ENCODE measurements around the gene SERPINE2. TPM values are rescaled to one million over a fixed set of nuclear protein-coding genes. Genes with fewer than 3 reads are reported as not detected.

SERPINE2 gene
- total RNA-seq, 2 donors from 2014 or later, result 13.6 to 19.2 TPM

- intact Hi-C loops (cut with DNase I), result loop anchor here (2.0 to 10.0 kb wide), 3 partner anchors 314 to 684 kb away; no protein-coding TSS in a partner anchor
- Histone ChIP-seq H3K36me3 (no peaks in the 10 kb centered on the region), H3K27ac (no peak overlapping the region), H3K9me3 (no peaks in the 10 kb centered on the region), H3K27me3 (no peaks in the 10 kb centered on the region), H3K9ac (ENCODE audit: low read depth in 2 of 2, low read length in 2 of 2) (no peak overlapping the region), H3K4me3 (no peak overlapping the region), H3K4me1 (no peaks in the 10 kb centered on the region)
- peak; percentile 64 for DNase-seq
- peak; percentile 87 for TF ChIP-seq CTCF (IDR thresholded peaks at IDR 0.05)
Measured at GRCh38 chr2:223970343-223971128, 68.5 kb downstream of the SERPINE2 start.

GRCh38 chr2:223969856-223970255 is 69.2 kb downstream of the SERPINE2 start:
- Histone ChIP-seq H3K9me3 (no peaks in the 10 kb centered on the region), H3K36me3 (no peaks in the 10 kb centered on the region), H3K4me3 (no peak overlapping the region), H3K9ac (ENCODE audit: low read depth in 2 of 2, low read length in 2 of 2) (no peak overlapping the region), H3K27ac (no peak overlapping the region), H3K27me3 (no peaks in the 10 kb centered on the region), H3K4me1 (no peaks in the 10 kb centered on the region)
- no peak for TF ChIP-seq CTCF (IDR thresholded peaks at IDR 0.05)
- no peak for DNase-seq
- intact Hi-C loops (cut with DNase I), result loop anchor here (2.0 to 10.0 kb wide), 3 partner anchors 315 to 685 kb away; no protein-coding TSS in a partner anchor

GRCh38 chr2:223969315-223969714 is 69.8 kb downstream of the SERPINE2 start:
- Histone ChIP-seq H3K9ac (ENCODE audit: low read depth in 2 of 2, low read length in 2 of 2) (no peak overlapping the region), H3K9me3 (no peaks in the 10 kb centered on the region), H3K4me3 (no peak overlapping the region), H3K4me1 (no peaks in the 10 kb centered on the region), H3K36me3 (peaks cover 2% of the 10 kb centered on the region), H3K27ac (no peak overlapping the region), H3K27me3 (no peaks in the 10 kb centered on the region)
- DNase-seq, result no peak
- intact Hi-C loops (cut with DNase I), result no loop called here
- TF ChIP-seq CTCF (IDR thresholded peaks at IDR 0.05), result no peak

GRCh38 chr2:223967981-223968380 is 71.1 kb downstream of the SERPINE2 start:
- Histone ChIP-seq H3K36me3 (peaks cover 12% of the 10 kb centered on the region), H3K9me3 (no peaks in the 10 kb centered on the region), H3K9ac (ENCODE audit: low read depth in 2 of 2, low read length in 2 of 2) (no peak overlapping the region), H3K27me3 (no peaks in the 10 kb centered on the region), H3K27ac (no peak overlapping the region), H3K4me1 (no peaks in the 10 kb centered on the region), H3K4me3 (no peak overlapping the region)
- TF ChIP-seq CTCF (IDR thresholded peaks at IDR 0.05), result no peak
- no peak for DNase-seq
- intact Hi-C loops (cut with DNase I), result no loop called here

GRCh38 chr2:223959688-223960087 is 79.4 kb downstream of the SERPINE2 start:
- intact Hi-C loops (cut with DNase I), result no loop called here
- DNase-seq, result peak; percentile 33
- H3K27me3 ChIP-seq, result no peaks in the 10 kb centered on the region
- H3K9me3 ChIP-seq, result no peaks in the 10 kb centered on the region
- no peak overlapping the region for H3K9ac ChIP-seq (ENCODE audit: low read depth in 2 of 2, low read length in 2 of 2)
- peaks cover 16% of the 10 kb centered on the region for H3K36me3 ChIP-seq
- TF ChIP-seq CTCF (IDR thresholded peaks at IDR 0.05), result no peak
- H3K27ac ChIP-seq, result no peak overlapping the region
- H3K4me1 ChIP-seq, result peaks cover 20% of the 10 kb centered on the region
- no peak overlapping the region for H3K4me3 ChIP-seq

All from colonic mucosa (tissue), 4 donors.